Stimulated activated naive CD8-positive, alpha-beta T cell treated with anti-CD3 and anti-CD28 coated beads, Interleukin-15, Interleukin-2, amounts not matched to agents 100 U/mL and 50 U/mL, for 24 hours (primary cell): ENCODE measurements around the gene TTI1.

Source experiments
- ATAC-seq: fragments of 150-1000 bp; cut with Tn5 transposase; one replicate; pipeline ENCODE4 v1.10.0; 2021
- DNase-seq: peaks from one replicate; pipeline ENCODE4 v3.0.0; 2021

Gene TTI1

DNA sequence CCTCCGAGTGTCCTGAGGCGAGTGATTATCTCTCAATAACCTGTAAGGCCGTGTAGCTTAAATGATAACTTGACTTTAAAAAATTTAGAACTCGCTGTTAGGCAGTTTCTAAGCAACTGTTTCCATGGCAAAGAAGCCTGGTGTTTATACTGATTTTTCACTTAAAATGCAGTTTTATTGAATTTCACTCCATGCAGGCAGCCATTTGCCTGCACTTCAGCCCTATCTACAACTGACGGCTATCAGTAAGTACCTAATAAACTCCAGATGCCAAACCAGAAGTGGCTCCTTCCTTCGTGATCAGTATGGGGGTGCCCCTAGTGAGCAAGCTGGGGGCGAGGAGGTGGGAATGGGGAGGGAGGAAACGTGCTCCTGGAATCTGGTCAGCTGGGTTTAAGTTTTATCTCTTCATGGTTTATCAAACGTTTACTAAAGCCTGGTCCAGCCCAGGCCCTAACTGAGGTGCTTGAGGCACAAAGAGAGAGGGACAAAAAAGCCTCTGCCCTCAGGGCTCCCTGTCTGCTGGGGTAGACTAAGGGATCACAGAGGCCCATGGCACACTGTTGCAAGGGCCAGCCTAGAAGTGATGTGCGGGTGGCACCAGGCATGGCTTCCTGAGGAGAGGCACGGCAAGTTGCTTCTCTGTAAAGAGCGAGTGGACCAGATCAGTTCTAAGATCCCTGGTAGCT, 45.5 kb downstream of the TTI1 start:
- ATAC-seq (no peak), DNase-seq (no peak)

- DNase-seq (no peak), ATAC-seq (no peak)
Observed at GRCh38 chr20:37986873-37987601, 46.2 kb downstream of the TTI1 start.

GRCh38 chr20:37986044-37986858, 47.0 kb downstream of the TTI1 start:
- DNase-seq: no peak
- ATAC-seq: no peak

DNA sequence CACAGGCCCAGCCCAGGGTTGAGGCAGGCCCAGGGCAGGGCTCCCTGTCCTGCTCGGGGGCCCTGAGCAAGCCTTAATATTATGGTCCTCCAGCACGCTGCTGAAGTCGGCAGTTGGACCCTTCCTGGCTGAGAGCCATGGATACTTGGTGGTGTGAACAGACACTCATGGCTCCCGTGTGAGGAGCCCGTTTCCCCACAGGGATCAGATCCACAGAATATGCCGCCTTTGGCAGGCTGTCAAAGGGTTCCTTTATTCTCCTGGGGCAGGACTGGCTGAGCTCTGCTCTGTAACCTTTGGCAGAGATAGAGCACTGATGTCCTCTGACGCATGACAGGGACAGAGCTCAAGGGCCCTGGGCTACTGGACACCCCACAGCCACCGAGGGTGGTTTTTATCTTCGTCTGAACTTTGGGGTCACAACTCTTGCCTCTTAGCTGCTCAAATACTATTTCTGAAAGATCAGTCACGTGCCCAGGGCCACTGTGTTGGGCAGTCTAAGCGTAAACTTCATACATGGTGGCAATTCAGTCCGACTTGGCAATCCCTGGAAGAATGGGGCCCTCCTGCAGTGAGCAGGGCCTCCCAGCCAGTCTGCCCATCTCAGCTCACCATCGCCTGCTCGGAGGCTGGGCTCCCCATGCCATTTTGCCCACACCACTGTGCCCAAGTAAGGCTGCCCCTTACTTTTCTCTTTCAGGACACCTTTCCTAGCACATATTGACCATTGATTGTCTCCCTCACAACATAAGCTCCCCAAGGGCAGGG, 49.1 kb downstream of the TTI1 start:
- DNase-seq (no peak), ATAC-seq (no peak)

GRCh38 chr20:37983286-37983685, 50.0 kb downstream of the TTI1 start:
- no peak for ATAC-seq
- no peak for DNase-seq

DNA sequence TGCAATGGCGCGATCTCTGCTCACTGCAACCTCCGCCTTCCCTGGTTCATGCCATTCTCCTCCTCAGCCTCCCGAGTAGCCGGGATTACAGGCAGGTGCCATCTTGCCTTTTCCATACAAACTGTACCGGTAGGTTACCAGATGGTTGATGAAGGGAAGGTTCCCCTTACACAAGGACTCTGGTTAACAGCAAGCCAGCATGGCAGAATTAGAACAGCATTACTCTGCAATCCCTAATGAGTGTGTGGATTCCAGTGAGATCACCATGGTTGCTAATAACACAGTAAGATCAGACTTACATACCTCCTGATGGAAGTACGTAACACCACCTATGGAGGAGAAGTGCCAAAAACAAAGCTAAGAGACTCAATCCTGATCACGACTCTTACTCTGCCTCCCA, 51.7 kb downstream of the TTI1 start:
- ATAC-seq (no peak), DNase-seq (no peak)

- ATAC-seq (no peak), DNase-seq (no peak)
Observed at GRCh38 chr20:37980876-37981275, 52.4 kb downstream of the TTI1 start.

DNA sequence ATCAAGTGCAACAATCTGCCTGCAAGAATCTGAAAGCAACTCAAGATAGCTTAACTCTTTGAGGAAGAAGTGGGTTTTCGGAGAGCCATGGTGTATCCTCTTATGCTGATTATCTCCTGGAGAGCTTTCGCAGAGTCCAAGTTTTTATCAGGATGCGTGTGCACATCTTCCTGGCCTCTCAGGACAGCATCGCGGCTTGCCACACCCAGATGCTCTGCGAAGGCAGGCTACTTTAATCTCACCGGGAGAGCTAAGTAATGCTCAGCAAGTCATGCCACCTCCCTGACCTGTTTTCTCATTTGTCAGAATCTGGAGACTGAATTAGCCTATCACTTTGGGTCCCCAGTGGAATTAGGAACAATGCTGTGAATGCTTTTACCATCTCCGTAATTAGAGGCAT, 52.9 kb downstream of the TTI1 start:
- no peak for DNase-seq
- no peak for ATAC-seq

- DNase-seq (no peak), ATAC-seq (no peak)
Observed at GRCh38 chr20:37979021-37979985, 54.0 kb downstream of the TTI1 start.

DNA sequence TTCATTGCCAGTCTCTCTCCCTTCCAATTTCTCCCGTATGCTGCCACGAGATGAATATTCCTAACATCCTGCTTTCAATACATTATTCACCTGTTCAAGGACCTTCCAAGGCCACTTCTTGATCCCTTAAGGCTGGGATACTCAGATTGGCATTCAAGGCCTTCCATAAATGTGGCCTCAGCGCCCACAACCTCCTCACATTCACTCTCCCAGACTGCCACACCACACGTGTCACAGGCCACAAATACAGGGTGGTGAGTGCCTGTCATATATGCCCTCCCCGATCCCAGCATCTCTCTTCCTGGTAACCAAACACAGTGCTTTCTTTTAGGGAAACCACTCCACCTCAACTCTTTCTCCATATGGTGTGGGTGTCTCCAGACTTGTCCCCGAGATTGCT, 55.5 kb downstream of the TTI1 start:
- DNase-seq (no peak), ATAC-seq (no peak)

- no peak for DNase-seq
- ATAC-seq: peak; percentile 40
Observed at GRCh38 chr20:37977338-37977737, 55.9 kb downstream of the TTI1 start.

- ATAC-seq (no peak), DNase-seq (no peak)
Observed at GRCh38 chr20:37976887-37977286, 56.4 kb downstream of the TTI1 start.

- ATAC-seq (no peak), DNase-seq (no peak)
Observed at GRCh38 chr20:37973059-37973910, 60.0 kb downstream of the TTI1 start.

DNA sequence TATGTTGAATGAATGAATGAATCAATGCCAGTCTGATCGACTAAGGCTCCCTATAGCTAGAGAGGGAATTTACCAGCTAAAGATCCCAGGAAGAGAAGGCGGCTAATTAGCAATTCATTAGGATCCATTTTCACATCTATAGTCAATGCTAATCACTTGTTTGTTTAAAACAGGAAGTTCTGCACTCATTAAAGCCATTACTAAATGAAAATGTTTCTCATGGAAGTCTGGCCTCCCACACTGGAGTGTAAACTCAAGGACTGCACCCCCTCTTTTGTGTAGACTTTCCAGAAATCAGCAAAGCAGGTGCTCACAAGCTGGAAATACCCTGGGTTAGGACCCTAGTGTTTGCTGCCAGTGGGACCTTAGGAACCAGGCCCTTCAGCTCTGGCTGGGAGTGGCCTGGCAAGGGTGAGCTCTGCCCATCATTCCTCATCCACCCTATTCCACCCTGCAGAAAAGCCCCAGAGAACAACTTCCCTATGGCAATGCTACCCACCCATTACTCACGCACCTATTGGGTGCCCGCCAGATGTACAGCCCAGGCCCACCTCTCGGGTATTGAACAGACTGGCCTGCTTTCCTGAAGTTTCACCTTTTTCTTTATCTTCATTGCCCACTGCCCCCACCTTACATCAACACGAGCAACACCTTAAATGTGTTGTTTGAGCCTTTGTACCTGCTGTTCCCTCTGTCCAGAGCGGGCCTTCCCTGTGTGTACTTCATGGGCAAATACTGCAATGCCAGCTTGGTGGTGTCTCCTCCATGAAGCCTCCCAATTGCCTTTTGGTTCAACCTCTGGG, 60.8 kb downstream of the TTI1 start:
- DNase-seq (no peak), ATAC-seq (no peak)

GRCh38 chr20:37971561-37972127, 61.6 kb downstream of the TTI1 start:
- ATAC-seq (no peak), DNase-seq (no peak)

DNA sequence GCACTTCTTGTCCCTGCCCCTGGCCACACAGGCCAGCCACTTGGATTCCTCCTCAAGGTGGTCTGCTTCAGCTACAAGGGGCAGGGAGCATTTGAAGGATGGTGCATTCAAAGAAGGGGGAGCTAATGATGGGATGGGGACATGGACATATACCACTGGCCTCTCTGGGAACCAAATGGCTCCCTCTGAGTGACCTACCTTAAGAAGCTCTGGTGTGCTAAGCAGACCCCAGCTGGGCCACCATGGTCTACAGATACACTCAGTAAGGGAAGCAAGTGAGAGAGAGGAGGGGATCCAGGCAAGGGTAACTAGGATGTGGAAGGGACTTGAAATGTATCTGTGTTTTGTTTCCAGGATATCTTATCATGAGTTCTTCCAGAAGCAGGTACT, 62.4 kb downstream of the TTI1 start:
- ATAC-seq (no peak), DNase-seq (no peak)

- ATAC-seq (no peak), DNase-seq (no peak)
Observed at GRCh38 chr20:37969949-37970855, 63.1 kb downstream of the TTI1 start.

DNA sequence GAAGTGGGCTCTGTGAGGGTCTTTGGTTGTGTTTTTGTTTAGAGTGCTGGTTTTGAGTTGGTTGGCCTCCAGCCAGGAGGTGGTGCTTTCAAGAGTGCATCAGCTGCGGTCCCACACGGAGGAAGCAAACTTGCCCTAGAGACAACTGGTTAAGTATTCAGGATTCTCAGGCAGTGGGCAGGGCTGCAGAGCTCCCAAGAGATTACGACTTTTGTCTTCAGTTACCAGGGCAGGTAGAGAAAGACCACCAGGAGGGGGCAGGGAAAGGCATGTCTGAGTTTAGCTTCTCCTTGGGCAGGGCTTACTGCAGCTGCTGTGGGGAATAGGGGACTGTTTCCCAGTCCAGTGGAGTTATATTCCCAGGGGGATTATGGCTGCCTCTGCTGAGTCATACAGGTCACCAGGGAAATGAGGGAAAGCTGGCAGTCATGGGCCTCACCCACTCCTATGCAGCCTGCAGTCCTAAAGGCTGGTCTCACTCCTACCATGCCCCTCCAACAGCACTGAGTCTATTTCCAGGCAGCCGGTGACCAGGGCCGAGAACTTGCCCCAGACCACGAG, 64.3 kb downstream of the TTI1 start:
- no peak for ATAC-seq
- DNase-seq: no peak
